ENCODE measurements around the gene TEDC2. TPM values are rescaled to one million over a fixed set of nuclear protein-coding genes. Genes with fewer than 3 reads are reported as not detected.

TEDC2 gene
- total and polyA plus RNA-seq, 10 of the 15 experiments (the other 5 are each of a cell fraction or from before 2014, with no cell fraction given): 0.23 to 47.9 (median 19.1) TPM

GRCh38 chr16:2499454-2499853, 39.5 kb downstream of the TEDC2 start:
- FAIRE-seq (no peak), DNase-seq (ENCODE audit: low read depth, low spot score) (no peak), ATAC-seq (no peak)
- Histone ChIP-seq H3K27ac (ENCODE audit: control insufficient read depth, insufficient read depth) (no peak overlapping the region), H3K4me3 (no peak overlapping the region), H2AFZ (ENCODE audit: control insufficient read depth, low read depth, low read length) (no peak overlapping the region), H3K4me2 (ENCODE audit: control insufficient read depth, insufficient read depth) (no peak overlapping the region), H4K20me1 (ENCODE audit: control insufficient read depth, insufficient read depth) (no peaks in the 10 kb centered on the region), H3K4me1 (ENCODE audit: control insufficient read depth, insufficient read depth, low read length) (no peaks in the 10 kb centered on the region), H3K79me2 (ENCODE audit: control insufficient read depth, insufficient read depth, low read length) (no peaks in the 10 kb centered on the region), H3K9ac (ENCODE audit: control insufficient read depth, insufficient read depth, low read length) (no peak overlapping the region), H3K36me3 (ENCODE audit: control insufficient read depth in 2 of 2, insufficient read depth in 2 of 2, low read length in 1 of 2) (peaks cover 0 to 11% of the 10 kb centered on the region in 2 experiments; a peak in 2 of 4 replicates), H3K9me3 (replicated peaks; ENCODE audit: control insufficient read depth, insufficient read depth, low read length) (no peaks in the 10 kb centered on the region), H3K27me3 (replicated peaks in 1 of 2; ENCODE audit: control insufficient read depth in 2 of 2, insufficient read depth in 2 of 2, low read length in 1 of 2) (no peaks in the 10 kb centered on the region)
- intact Hi-C loops (cut with micrococcal nuclease; ENCODE audit: unreplicated experiment): no loop called here
- ChIA-PET POLR2A (no interaction called here), SMC1A (ENCODE audit: uncharacterized antibody, unreplicated experiment) (interaction anchor here (2.5 kb wide), 1 partner anchor 69 kb away, joined by 17 read pairs; the partner anchor contains the start of gene CCNF), CTCF (interaction anchor here (2.8 kb wide), 1 partner anchor 69 kb away, joined by 36 read pairs; the partner anchor contains the start of gene CCNF), RAD21 (ENCODE audit: unreplicated experiment) (no interaction called here)
- no TSS peak for BruUV-seq (replicated peaks)
- in situ Hi-C loops (cut with MboI): loop anchor here (5.0 to 10.0 kb wide), 2 partner anchors 162 to 485 kb away; partner anchors contain the start of gene NPW
- WGBS (ENCODE audit: insufficient coverage, insufficient replicate concordance, low lambda C conversion rate, missing lambda C conversion rate): 77% methylated on average over 6 of the region's 6 CpGs
- TF ChIP-seq PRDM15 (CRISPR knock-in tag; IDR thresholded peaks at IDR 0.05) (no peak), YY1 (IDR thresholded peaks at IDR 0.05; ENCODE audit: low read depth, low read length) (no peak), IKZF1 (conservative IDR thresholded peaks at IDR 0.05) (no peak), TCF7 (IDR thresholded peaks at IDR 0.05; ENCODE audit: borderline replicate concordance) (no peak), ZBTB40 (IDR thresholded peaks at IDR 0.05; ENCODE audit: borderline replicate concordance) (no peak), ETV6 (conservative IDR thresholded peaks at IDR 0.05 in 1 of 2, IDR thresholded peaks at IDR 0.05 in 1 of 2; ENCODE audit: borderline replicate concordance in 1 of 2, low read depth in 1 of 2) (no peak), ASH2L (IDR thresholded peaks at IDR 0.05; ENCODE audit: borderline replicate concordance, low read depth) (no peak), CHD1 (IDR thresholded peaks at IDR 0.05; ENCODE audit: low read depth, low read length) (no peak), SMAD1 (IDR thresholded peaks at IDR 0.05; ENCODE audit: low read depth, partially characterized antibody) (no peak), SUPT20H (IDR thresholded peaks at IDR 0.05; ENCODE audit: borderline replicate concordance, control insufficient read depth, low read depth, low read length) (no peak), SMAD5 (IDR thresholded peaks at IDR 0.05; ENCODE audit: low read depth) (no peak), PAX8 (IDR thresholded peaks at IDR 0.05) (no peak), IRF5 (IDR thresholded peaks at IDR 0.05; ENCODE audit: borderline replicate concordance) (no peak), POLR2AphosphoS2 (IDR thresholded peaks at IDR 0.05; ENCODE audit: low read depth, low read length) (no peak)

Measured in GM12878 (cell line).